RKO (cell line): Measurements from ENCODE around the gene MMP28.

ENCODE experiments used
- DNase-seq: peaks from one replicate; pipeline ENCODE4 v3.0.0-alpha.2; 2016; ENCODE audit warnings: low spot score

MMP28 gene

DNA sequence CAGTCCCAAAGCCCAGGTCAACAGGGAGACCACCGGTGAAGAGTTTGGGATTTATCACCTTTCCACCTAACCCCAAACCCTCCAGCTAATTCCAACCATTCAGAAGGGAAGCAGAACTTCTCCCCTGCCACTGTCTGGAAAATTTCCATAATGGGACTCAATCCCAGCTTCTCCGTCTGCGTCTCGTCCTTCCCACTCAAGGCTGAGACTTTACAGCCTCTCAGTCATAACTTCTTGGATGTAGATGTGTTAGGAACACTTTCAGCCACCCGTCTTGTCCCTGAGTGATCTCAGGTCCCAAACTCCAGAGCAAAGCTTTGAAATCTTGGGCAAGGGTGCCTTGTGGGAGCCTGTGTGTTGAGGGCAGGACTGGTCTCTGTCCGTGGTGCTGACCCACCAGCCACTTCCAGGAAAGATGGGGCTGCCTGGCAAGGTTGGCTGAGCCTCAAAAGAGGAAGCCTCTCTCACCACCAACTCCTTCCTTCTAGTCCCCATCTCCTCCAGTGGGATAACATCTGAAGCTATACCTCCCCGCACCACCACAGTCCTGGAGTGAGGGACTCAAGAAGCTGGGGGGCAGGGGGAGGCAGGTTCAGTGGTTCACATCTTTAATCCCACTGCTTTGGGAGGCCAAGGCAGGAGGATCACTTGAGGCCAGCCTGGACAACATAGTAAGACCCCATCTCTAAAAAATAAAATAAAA is 51.7 kb downstream of the MMP28 start:
- peak; percentile 54 for DNase-seq

GRCh38 chr17:35742896-35743477 is 52.5 kb downstream of the MMP28 start:
- DNase-seq: no peak

GRCh38 chr17:35742496-35742895 is 52.9 kb downstream of the MMP28 start:
- no peak for DNase-seq

DNA sequence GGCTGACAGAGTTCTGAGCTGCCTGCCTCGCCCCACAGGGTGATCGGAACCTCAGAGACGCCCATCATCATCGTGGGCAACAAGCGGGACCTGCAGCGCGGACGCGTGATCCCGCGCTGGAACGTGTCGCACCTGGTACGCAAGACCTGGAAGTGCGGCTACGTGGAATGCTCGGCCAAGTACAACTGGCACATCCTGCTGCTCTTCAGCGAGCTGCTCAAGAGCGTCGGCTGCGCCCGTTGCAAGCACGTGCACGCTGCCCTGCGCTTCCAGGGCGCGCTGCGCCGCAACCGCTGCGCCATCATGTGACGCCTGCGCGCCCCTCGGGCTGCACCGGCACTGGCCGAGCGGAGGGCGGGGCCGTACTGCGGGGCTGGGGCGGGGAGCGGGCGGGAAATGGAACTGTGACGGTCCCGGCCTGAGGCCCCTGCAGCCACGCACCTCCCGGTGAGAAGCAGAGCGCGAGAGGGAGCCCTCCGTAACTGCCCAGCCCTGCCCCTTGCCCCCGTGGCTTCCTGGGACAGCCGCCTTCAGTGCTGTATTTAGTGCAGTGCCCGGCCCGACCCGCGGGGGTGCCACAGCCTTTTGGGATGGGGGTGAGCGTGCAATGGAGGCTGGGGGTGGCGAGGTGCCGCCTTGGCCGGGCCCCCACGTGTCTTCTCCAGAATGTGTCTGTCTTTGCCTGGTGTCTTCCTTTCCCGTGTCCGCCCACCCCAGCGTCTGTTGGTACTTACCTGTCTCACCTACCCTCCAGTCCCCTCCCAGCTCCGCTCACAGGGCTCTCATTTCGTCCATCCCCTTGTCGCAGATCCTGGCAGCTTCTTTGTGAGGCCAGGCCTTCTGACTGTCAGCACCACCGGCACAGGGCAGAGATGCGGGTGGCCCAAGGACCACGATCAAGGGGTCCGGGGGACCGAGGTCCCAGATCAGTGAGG is 54.2 kb downstream of the MMP28 start:
- no peak for DNase-seq

DNA sequence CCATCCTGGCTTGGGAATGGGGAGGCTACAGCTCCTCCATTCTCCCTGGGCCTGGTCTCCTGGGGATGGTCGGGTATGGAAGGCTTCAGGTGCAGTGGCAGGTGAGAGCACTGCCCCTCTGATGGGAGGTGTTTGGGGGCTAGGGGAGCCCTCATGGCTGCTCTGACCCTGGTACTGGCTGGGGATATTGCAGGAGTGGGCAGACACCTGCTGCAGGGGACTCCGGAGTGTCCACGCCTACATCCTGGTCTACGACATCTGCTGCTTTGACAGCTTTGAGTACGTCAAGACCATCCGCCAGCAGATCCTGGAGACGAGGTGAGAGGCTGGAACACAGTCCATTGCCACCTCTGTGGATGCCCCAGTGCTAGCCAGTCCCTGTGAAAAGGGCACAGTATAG is 55.2 kb downstream of the MMP28 start:
- no peak for DNase-seq

DNA sequence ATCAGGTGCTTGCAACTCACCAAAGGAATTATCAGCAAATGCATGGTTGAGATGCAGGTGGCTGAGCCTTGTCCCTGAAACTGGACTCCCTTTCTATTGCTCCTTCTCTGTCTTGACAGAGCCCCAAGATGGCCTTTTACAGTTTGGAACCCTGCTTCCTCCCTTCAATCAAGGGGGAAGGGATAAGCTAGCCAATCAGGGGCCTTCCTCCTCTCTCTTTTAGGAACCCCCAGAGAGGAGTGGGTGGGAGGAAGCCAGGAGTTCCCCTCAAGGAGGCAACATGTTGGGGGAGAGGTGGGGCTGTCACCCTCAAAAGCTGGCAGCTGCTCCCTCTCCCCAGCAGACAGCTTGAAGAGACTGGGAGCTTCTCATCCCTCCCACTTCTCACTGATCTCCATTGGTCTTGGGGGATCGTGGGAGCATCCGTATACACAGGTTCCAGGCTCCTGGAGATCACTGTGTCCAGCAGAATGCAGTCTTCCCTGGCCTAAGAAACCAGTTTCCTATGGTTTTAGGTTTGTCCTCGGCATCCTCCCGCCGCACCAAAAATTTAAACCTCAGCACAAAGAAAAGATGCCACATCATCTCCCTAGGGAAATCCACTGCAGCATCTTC is 56.8 kb downstream of the MMP28 start:
- DNase-seq: no peak

- no peak for DNase-seq
Measured at GRCh38 chr17:35736236-35736635, 59.2 kb downstream of the MMP28 start.

GRCh38 chr17:35735036-35735805 is 60.2 kb downstream of the MMP28 start:
- DNase-seq: no peak

GRCh38 chr17:35734396-35734795 is 61.0 kb downstream of the MMP28 start:
- no peak for DNase-seq

DNA sequence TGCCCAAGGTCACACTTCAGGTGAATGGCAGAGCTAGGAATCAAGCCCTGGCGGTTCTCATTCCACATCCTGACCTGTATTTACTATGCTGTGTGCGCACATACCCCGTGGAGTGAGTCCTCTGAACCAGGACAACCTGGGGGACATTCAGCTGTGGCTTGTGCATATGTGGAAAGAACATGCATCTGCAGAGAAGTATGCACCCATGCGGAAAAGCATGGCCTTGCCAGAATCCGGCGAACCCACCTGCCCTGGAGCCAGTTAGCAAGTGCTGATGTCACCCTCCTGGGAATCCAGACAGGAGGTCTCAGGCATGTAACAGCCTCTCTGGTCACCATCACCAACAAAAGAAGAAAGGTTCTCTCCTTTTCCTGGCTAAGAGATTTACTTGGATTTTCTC is 62.1 kb downstream of the MMP28 start:
- DNase-seq: no peak

- no peak for DNase-seq
Measured at GRCh38 chr17:35732806-35733136, 62.7 kb downstream of the MMP28 start.

DNA sequence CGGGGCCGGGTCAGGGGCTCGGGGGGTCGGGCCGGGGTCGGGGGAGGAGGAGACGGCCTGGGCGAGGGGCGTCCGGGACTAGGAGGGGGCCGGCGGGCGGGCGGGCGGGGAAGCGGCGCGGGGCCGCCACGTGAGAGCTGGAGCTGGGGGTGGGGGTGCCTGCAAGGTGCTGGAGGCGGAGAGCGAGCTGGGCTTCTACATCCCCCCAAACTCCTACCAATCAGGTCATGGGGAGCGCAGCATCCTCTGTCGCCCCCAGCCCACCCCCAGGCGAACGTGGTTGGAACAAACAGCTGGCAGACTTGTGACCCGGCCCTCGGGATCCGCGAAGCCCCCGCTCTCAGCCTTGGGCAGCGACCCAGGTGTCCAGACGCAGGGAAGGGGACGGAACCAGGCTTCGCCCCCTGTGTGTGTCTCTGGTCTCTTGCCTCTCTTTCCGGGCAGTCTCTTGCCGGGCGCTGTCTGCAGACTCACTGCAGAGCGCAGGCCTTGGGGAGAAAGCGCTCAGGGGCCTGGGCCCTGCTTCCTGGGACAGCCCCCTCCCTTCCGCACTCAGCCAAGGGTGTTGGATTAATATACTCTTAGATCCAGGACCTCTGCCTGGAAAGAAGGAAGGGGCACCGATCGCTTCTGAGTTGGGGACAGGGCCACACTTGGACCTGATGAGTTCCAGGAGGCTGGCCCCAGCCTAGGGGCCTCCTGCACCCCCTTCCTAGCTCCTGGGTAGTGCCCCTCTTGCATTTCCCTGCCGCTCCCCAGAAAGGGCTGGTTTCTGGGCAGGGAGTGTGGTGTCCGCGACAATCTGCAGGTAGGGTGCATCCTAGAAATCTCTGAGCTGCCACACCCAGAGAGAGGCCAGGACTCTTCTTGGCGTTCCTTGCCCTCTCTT is 63.3 kb downstream of the MMP28 start:
- DNase-seq: peak; percentile 26

GRCh38 chr17:35731239-35731916 is 64.1 kb downstream of the MMP28 start, which contains the start of gene RASL10B:
Gene RASL10B (plus strand): TSS chr17:35731639. CDS start chr17:35735185, 3,546 bp downstream.
- DNase-seq: peak; percentile 50

DNA sequence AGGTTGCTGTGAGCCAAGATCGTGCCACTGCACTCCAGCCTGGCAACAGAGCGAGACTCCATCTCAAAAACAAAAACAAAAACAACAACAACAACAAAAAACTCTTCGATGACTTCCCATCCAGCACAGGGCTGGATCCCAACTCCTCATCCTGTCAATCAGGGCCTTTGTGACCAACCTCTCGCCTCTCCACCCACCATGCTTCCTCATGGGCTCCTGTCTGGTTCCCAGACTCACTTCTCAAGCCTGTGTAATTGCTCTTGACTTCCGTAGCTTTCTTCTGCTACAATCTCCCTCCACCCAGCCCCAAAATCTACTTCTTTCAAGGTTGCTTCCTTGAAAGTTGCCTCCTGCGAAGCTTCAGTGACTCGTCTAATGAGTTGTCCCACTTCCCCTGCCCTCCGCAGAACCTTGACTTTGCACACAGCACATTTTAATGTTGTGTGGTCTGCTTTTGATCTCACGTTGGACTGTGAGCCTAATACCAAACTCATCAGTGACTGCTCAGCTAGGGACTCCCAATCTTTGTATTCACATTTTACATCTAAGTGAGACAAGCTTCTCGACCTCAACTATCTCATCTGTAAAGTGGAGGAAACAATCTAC is 64.9 kb downstream of the MMP28 start:
- peak; percentile 21 for DNase-seq

DNA sequence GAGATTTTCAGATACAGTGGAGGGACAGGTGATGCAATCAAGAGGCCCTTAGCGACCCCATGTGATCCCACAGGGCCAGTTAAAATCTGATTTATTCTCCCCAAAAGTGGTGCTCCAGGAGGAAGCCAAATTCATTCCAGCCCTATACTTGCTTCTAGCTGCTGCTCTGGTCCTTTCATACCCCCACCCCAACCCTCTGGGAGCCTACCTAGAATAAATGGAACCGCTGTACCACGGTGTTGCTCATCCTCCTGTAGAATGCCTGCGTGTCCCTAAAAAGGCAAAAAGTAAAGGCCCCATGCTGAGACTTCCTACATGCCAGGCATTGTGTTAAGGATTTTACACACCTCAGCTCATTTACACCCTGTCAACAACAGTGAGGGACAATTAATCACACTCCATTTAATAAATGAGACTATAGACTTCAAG is 66.0 kb downstream of the MMP28 start:
- no peak for DNase-seq

DNA sequence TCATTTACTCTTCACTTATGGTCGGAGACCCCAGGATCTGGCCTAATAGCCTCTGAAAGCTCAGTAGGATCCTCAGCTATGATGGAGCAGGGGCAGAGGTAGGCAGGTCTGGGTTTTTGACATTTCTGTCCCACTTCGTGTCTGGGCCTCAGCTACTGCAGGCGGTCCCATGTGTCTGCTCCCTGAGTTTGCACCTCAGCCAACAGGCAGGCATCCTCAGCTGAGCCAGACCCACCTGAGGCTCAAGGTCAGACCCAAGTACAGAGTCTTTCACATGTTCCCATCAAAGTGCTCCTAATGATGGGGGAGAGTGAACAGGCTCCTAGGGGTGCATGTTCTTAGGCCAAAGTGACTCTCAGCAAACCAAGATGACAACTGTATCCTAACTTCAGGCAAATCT is 66.9 kb downstream of the MMP28 start:
- DNase-seq: no peak

GRCh38 chr17:35727635-35728034 is 67.8 kb downstream of the MMP28 start:
- no peak for DNase-seq

DNA sequence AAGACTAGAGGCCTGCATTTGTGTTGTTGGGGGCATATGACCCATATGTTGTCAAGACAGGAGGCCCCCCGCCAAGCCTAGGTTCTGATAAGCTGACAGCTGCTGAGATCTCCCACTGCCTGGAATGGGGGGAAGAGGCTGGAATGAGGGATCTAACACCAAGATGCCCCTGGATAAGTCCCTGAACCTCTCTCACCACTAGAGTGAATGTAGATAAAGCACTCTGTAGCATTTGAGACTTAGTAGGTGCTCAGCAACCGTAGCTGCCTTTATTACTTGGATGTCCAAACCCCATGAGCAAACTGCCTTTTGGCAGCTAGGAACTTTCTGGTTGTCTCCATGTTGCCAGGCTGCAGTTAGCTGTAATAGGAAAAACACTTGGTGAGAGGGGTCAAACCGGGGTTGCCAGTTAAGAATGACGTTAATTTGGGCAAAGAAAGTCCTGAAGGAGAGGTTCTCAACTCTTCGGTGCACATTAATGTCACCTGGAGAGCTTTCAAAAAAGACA is 68.4 kb downstream of the MMP28 start:
- no peak for DNase-seq
